Activated B cell treated with CpG ODN at 0.5 μM for 24 hours (primary cell): ENCODE data around the gene HLTF. TPM values are rescaled to one million over a fixed set of nuclear protein-coding genes. Genes with fewer than 3 reads are reported as not detected.

Experiments
- ATAC-seq: fragments of 200-7000 bp; cut with Tn5 transposase; one replicate; pipeline ENCODE4 v1.10.0; 2021; ENCODE audit warnings: low read depth, mild to moderate bottlenecking, moderate library complexity
- CTCF ChIA-PET: fragments of 350-600 bp; sonication (Branson Sonifier 250); formaldehyde crosslinking; loops from one replicate; lab custom pipeline; 2021; ENCODE audit warnings: antibody characterized with exemption; lab: Charles Lee
- POLR2A ChIA-PET: fragments of 350-600 bp; sonication (Branson Sonifier 250); formaldehyde crosslinking; loops from one replicate; lab custom pipeline; 2021; ENCODE audit warnings: antibody characterized with exemption; lab: Charles Lee
- DNase-seq: peaks from one replicate; pipeline ENCODE4 v3.0.0; 2022
- H3K27ac Mint-ChIP-seq: one replicate; pipeline ENCODE4 v1.8.0; 2020; ENCODE audit warnings: mixed read lengths
- H3K27me3 Mint-ChIP-seq: one replicate; pipeline ENCODE4 v1.8.0; 2021; ENCODE audit warnings: mixed read lengths
- H3K36me3 Mint-ChIP-seq: one replicate; pipeline ENCODE4 v1.8.0; 2021; ENCODE audit warnings: low read depth, mixed read lengths
- H3K4me1 Mint-ChIP-seq: one replicate; pipeline ENCODE4 v1.8.0; 2021; ENCODE audit warnings: mixed read lengths
- H3K4me3 Mint-ChIP-seq: one replicate; pipeline ENCODE4 v1.8.0; 2020; ENCODE audit warnings: mild to moderate bottlenecking, mixed read lengths
- H3K9me3 Mint-ChIP-seq: one replicate; pipeline ENCODE4 v1.8.0; 2020; ENCODE audit warnings: mixed read lengths
- CTCF ChIP-seq: fragments of 200-600 bp; IDR thresholded peaks from one replicate; pipeline ENCODE4 v1.8.0; 2022; ENCODE audit warnings: antibody characterized with exemption, mild to moderate bottlenecking
- intact Hi-C: fragments of 100-400 bp; cut with micrococcal nuclease; formaldehyde crosslinking; loops from one replicate; pipeline ENCODE4 v1.15.1; 2024
- total RNA-seq: library from RNA; stranded (reverse); gene quantifications from 2 replicates; pipeline ENCODE4 v1.2.3, GENCODE V29; 2022

The HLTF gene
- total RNA-seq, 1 donor from 2014 or later = 16.4 TPM

GRCh38 chr3:149128821-149129220 lies 42.5 kb upstream of the HLTF start:
- H3K27ac Mint-ChIP-seq = peak overlapping the region; percentile 89
- H3K4me1 Mint-ChIP-seq = peaks cover 43% of the 10 kb centered on the region
- H3K36me3 Mint-ChIP-seq = peaks cover 17% of the 10 kb centered on the region
- intact Hi-C loops = loop anchor here (1.0 to 10.0 kb wide), 12 partner anchors 9 to 1417 kb away; partner anchors contain the start of genes CPA3, EIF2A, GYG1 and HLTF
- TF ChIP-seq CTCF = no peak
- H3K9me3 Mint-ChIP-seq = no peaks in the 10 kb centered on the region
- peak overlapping the region; percentile 98 for H3K4me3 Mint-ChIP-seq
- POLR2A ChIA-PET = interaction anchor here (0.9 to 2.5 kb wide), 9 partner anchors 9 to 144 kb away, joined by 3 to 45 read pairs (median 7); partner anchors contain the start of genes GYG1 and HLTF
- no peak for DNase-seq
- H3K27me3 Mint-ChIP-seq = no peaks in the 10 kb centered on the region
- CTCF ChIA-PET = interaction anchor here (2.1 to 2.5 kb wide), 2 partner anchors 9 to 144 kb away, joined by 7 to 24 read pairs; no protein-coding TSS in a partner anchor
- no peak for ATAC-seq

GRCh38 chr3:149122721-149123578 lies 36.6 kb upstream of the HLTF start:
- H3K27me3 Mint-ChIP-seq = no peaks in the 10 kb centered on the region
- no peaks in the 10 kb centered on the region for H3K36me3 Mint-ChIP-seq
- no peak overlapping the region for H3K27ac Mint-ChIP-seq
- POLR2A ChIA-PET = interaction anchor here (1.2 kb wide), 1 partner anchor 155 kb away, joined by 3 read pairs; no protein-coding TSS in a partner anchor
- H3K4me3 Mint-ChIP-seq = no peak overlapping the region
- CTCF ChIA-PET = interaction anchor here (8.6 kb wide), 1 partner anchor 152 kb away, joined by 208 read pairs; no protein-coding TSS in a partner anchor
- DNase-seq (no peak), ATAC-seq (no peak)
- H3K4me1 Mint-ChIP-seq = peaks cover 7% of the 10 kb centered on the region
- no peak for TF ChIP-seq CTCF
- intact Hi-C loops = loop anchor here (5.0 to 10.0 kb wide), 3 partner anchors 79 to 692 kb away; partner anchors contain the start of genes CPA3 and RNF13
- no peaks in the 10 kb centered on the region for H3K9me3 Mint-ChIP-seq

GRCh38 chr3:149120051-149120972 lies 34.0 kb upstream of the HLTF start:
- no peak overlapping the region for H3K27ac Mint-ChIP-seq
- H3K4me3 Mint-ChIP-seq = no peak overlapping the region
- no peaks in the 10 kb centered on the region for H3K36me3 Mint-ChIP-seq
- ATAC-seq (peak; percentile 81), DNase-seq (no peak)
- CTCF ChIA-PET = interaction anchor here (0.6 to 8.6 kb wide), 21 partner anchors 9 to 597 kb away, joined by 3 to 208 read pairs (median 4); partner anchors contain the start of genes HLTF and HPS3
- H3K4me1 Mint-ChIP-seq = peaks cover 7% of the 10 kb centered on the region
- no peaks in the 10 kb centered on the region for H3K27me3 Mint-ChIP-seq
- peak; percentile 16 for TF ChIP-seq CTCF
- POLR2A ChIA-PET = interaction anchor here (0.6 to 1.0 kb wide), 4 partner anchors 9 to 60 kb away, joined by 3 to 4 read pairs (median 4); no protein-coding TSS in a partner anchor
- H3K9me3 Mint-ChIP-seq = no peaks in the 10 kb centered on the region
- intact Hi-C loops = loop anchor here (1.0 to 10.0 kb wide), 8 partner anchors 9 to 694 kb away; partner anchors contain the start of genes CPA3, GYG1, HPS3 and RNF13

DNA sequence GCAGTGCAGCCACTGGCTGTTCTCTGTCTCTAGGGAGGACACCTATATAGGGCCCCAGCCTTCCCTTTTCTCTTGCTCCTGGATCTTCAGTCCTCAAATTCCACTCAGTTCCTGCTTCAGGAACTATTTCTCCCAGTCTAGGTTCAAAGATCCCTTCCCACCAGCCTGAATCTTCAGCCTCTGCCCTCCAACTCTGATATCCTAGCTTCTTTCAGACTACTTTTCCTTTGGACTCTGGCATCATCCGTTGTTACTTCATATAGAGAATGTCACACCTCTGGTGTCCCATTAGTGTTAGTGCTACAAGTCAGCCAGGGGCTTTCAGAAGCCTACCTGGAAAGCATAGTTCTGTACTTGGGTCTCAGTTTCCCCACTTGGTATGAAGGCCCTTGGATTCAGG lies 33.1 kb upstream of the HLTF start:
- POLR2A ChIA-PET = interaction anchor here (0.6 kb wide), 1 partner anchor 60 kb away, joined by 3 read pairs; no protein-coding TSS in a partner anchor
- Mint-ChIP-seq H3K27me3 (no peaks in the 10 kb centered on the region), H3K4me1 (peaks cover 7% of the 10 kb centered on the region), H3K9me3 (no peaks in the 10 kb centered on the region), H3K4me3 (no peak overlapping the region), H3K36me3 (no peaks in the 10 kb centered on the region), H3K27ac (no peak overlapping the region)
- no peak for TF ChIP-seq CTCF
- intact Hi-C loops = no loop called here
- no peak for DNase-seq
- no peak for ATAC-seq
- CTCF ChIA-PET = interaction anchor here (1.2 to 8.6 kb wide), 13 partner anchors 10 to 597 kb away, joined by 3 to 208 read pairs (median 6); partner anchors contain the start of gene HPS3
